WTC11 (cell line): ENCODE results near the gene RPS6KL1. TPM values are rescaled to one million over a fixed set of nuclear protein-coding genes. Genes with fewer than 3 reads are reported as not detected.

Experiments
- ATAC-seq: fragments of 200-7000 bp; cut with Tn5 transposase; 2 replicates; pipeline ENCODE4 v1.10.0; 2021; ENCODE audit warnings: mild to moderate bottlenecking, moderate library complexity
- CTCF ChIA-PET: fragments of 300-600 bp; sonication (Branson Sonifier 250); formaldehyde crosslinking; loops from one replicate; lab custom pipeline; 2021; ENCODE audit warnings: antibody characterized with exemption; lab: Charles Lee
- POLR2A ChIA-PET: fragments of 350-600 bp; sonication (Branson Sonifier 250); formaldehyde crosslinking; loops from one replicate; lab custom pipeline; 2021; ENCODE audit warnings: antibody characterized with exemption; lab: Charles Lee
- DNase-seq: peaks from one replicate; pipeline ENCODE4 v3.0.0; 2021; ENCODE audit warnings: low spot score
- H3K27ac Mint-ChIP-seq: 2 replicates; pipeline ENCODE4 v1.8.0; 2021; ENCODE audit warnings: mixed read lengths
- H3K27me3 Mint-ChIP-seq: 2 replicates; pipeline ENCODE4 v1.8.0; 2021; ENCODE audit warnings: low read depth, mild to moderate bottlenecking, moderate library complexity, mixed read lengths
- H3K36me3 Mint-ChIP-seq: 2 replicates; pipeline ENCODE4 v1.8.0; 2021; ENCODE audit warnings: mixed read lengths
- H3K4me1 Mint-ChIP-seq: 2 replicates; pipeline ENCODE4 v1.8.0; 2022; ENCODE audit warnings: mixed read lengths
- H3K4me3 Mint-ChIP-seq: 2 replicates; pipeline ENCODE4 v1.8.0; 2021; ENCODE audit warnings: mild to moderate bottlenecking, moderate library complexity, mixed read lengths
- H3K9me3 Mint-ChIP-seq: 2 replicates; pipeline ENCODE4 v1.8.0; 2021; ENCODE audit warnings: mixed read lengths
- ATF1 ChIP-seq: sonication (generic); formaldehyde crosslinking; IDR thresholded peaks from 2 replicates; pipeline ENCODE4 v1.8.1; 2023; ENCODE audit warnings: mild to moderate bottlenecking, moderate library complexity, missing genetic modification reagents
- CBFB ChIP-seq: sonication (generic); formaldehyde crosslinking; IDR thresholded peaks from 2 replicates; pipeline ENCODE4 v1.8.1; 2022; ENCODE audit warnings: mild to moderate bottlenecking, low read depth, missing genetic modification reagents
- CREB1 ChIP-seq: sonication (generic); formaldehyde crosslinking; IDR thresholded peaks from 2 replicates; pipeline ENCODE4 v1.8.0; 2023; ENCODE audit warnings: mild to moderate bottlenecking, missing genetic modification reagents
- CREM ChIP-seq: sonication (generic); formaldehyde crosslinking; IDR thresholded peaks from 2 replicates; pipeline ENCODE4 v1.8.1; 2022; ENCODE audit warnings: mild to moderate bottlenecking, missing genetic modification reagents, moderate library complexity
- ELF4 ChIP-seq: sonication (generic); formaldehyde crosslinking; IDR thresholded peaks from 2 replicates; pipeline ENCODE4 v1.8.1; 2022; ENCODE audit warnings: low read depth, mild to moderate bottlenecking, moderate library complexity, missing genetic modification reagents
- EMX1 ChIP-seq: fragments of 250-450 bp; sonication (Bioruptor Pico); IDR thresholded peaks from 2 replicates; pipeline ENCODE4 v1.8.0; 2021; ENCODE audit warnings: mild to moderate bottlenecking
- ESRRA ChIP-seq: sonication (generic); formaldehyde crosslinking; IDR thresholded peaks from 2 replicates; pipeline ENCODE4 v1.8.1; 2022; ENCODE audit warnings: mild to moderate bottlenecking, missing genetic modification reagents, borderline replicate concordance
- ETV6 ChIP-seq: sonication (generic); formaldehyde crosslinking; IDR thresholded peaks from 2 replicates; pipeline ENCODE4 v1.8.1; 2022; ENCODE audit warnings: mild to moderate bottlenecking, missing genetic modification reagents
- FOXP1 ChIP-seq: sonication (generic); formaldehyde crosslinking; IDR thresholded peaks from 2 replicates; pipeline ENCODE4 v1.8.0; 2022; ENCODE audit warnings: missing genetic modification reagents, mild to moderate bottlenecking, moderate library complexity, borderline replicate concordance
- GRHL2 ChIP-seq: fragments of 250-450 bp; sonication (Bioruptor Pico); IDR thresholded peaks from 2 replicates; pipeline ENCODE4 v1.8.0; 2022; ENCODE audit warnings: mild to moderate bottlenecking, moderate library complexity; ENCODE audit not compliant: insufficient replicate concordance, severe bottlenecking
- HMGA2 ChIP-seq: fragments of 250-450 bp; sonication (Bioruptor Pico); IDR thresholded peaks from 2 replicates; pipeline ENCODE4 v1.4.0; 2021; ENCODE audit warnings: mild to moderate bottlenecking, moderate library complexity
- NFE2L1 ChIP-seq: sonication (generic); formaldehyde crosslinking; IDR thresholded peaks from 2 replicates; pipeline ENCODE4 v1.8.1; 2023; ENCODE audit warnings: missing genetic modification reagents
- PRRX2 ChIP-seq: fragments of 250-450 bp; sonication (Bioruptor Pico); IDR thresholded peaks from 2 replicates; pipeline ENCODE4 v1.8.0; 2021; ENCODE audit warnings: mild to moderate bottlenecking
- TCF7 ChIP-seq: sonication (generic); formaldehyde crosslinking; IDR thresholded peaks from 2 replicates; pipeline ENCODE4 v1.8.0; 2022; ENCODE audit warnings: mild to moderate bottlenecking, low read depth, missing genetic modification reagents, moderate library complexity
- ZBTB21 ChIP-seq: sonication (generic); formaldehyde crosslinking; IDR thresholded peaks from 2 replicates; pipeline ENCODE4 v1.8.1; 2023; ENCODE audit warnings: mild to moderate bottlenecking, missing genetic modification reagents, borderline replicate concordance
- ZNF138 ChIP-seq: sonication (generic); formaldehyde crosslinking; conservative IDR thresholded peaks from 2 replicates; pipeline ENCODE4 v1.8.1; 2022; ENCODE audit warnings: mild to moderate bottlenecking, moderate library complexity, missing genetic modification reagents
- ZNF219 ChIP-seq: sonication (generic); formaldehyde crosslinking; IDR thresholded peaks from 2 replicates; pipeline ENCODE4 v1.8.0; 2023; ENCODE audit warnings: missing genetic modification reagents, mild to moderate bottlenecking, borderline replicate concordance
- ZNF232 ChIP-seq: sonication (generic); formaldehyde crosslinking; IDR thresholded peaks from 2 replicates; pipeline ENCODE4 v1.8.0; 2022; ENCODE audit warnings: mild to moderate bottlenecking, missing genetic modification reagents
- ZNF263 ChIP-seq: sonication (generic); formaldehyde crosslinking; IDR thresholded peaks from 2 replicates; pipeline ENCODE4 v1.8.1; 2022; ENCODE audit warnings: low read depth, mild to moderate bottlenecking, moderate library complexity, missing genetic modification reagents
- ZNF671 ChIP-seq: fragments of 250-450 bp; sonication (Bioruptor Pico); IDR thresholded peaks from 2 replicates; pipeline ENCODE4 v1.8.0; 2021; ENCODE audit warnings: mild to moderate bottlenecking
- total RNA-seq: library from RNA; stranded (reverse); gene quantifications from 3 replicates; pipeline ENCODE4 v1.2.3, GENCODE V29; 2021
- TF ChIP-seq, protein P1 (sequence below): sonication (generic); formaldehyde crosslinking; IDR thresholded peaks from 2 replicates; pipeline ENCODE4 v1.8.0; 2023; ENCODE audit warnings: mild to moderate bottlenecking, missing genetic modification reagents
- TF ChIP-seq, protein P2 (sequence below): sonication (generic); formaldehyde crosslinking; IDR thresholded peaks from 2 replicates; pipeline ENCODE4 v1.8.1; 2022; ENCODE audit warnings: mild to moderate bottlenecking, missing genetic modification reagents, moderate library complexity, borderline replicate concordance
- TF ChIP-seq, protein P3 (sequence below): fragments of 250-450 bp; sonication (Bioruptor Pico); IDR thresholded peaks from 2 replicates; pipeline ENCODE4 v1.9.0; 2021; ENCODE audit warnings: mild to moderate bottlenecking
- TF ChIP-seq, protein P4 (sequence below): sonication (generic); formaldehyde crosslinking; IDR thresholded peaks from 2 replicates; pipeline ENCODE4 v1.8.1; 2022; ENCODE audit warnings: low read depth, mild to moderate bottlenecking, moderate library complexity, missing genetic modification reagents, borderline replicate concordance
- TF ChIP-seq, protein P5 (sequence below): sonication (generic); formaldehyde crosslinking; IDR thresholded peaks from 2 replicates; pipeline ENCODE4 v1.8.1; 2023; ENCODE audit warnings: mild to moderate bottlenecking, missing genetic modification reagents

Gene RPS6KL1
- total RNA-seq, 1 experiment from 2014 or later = 10.6 TPM

DNA sequence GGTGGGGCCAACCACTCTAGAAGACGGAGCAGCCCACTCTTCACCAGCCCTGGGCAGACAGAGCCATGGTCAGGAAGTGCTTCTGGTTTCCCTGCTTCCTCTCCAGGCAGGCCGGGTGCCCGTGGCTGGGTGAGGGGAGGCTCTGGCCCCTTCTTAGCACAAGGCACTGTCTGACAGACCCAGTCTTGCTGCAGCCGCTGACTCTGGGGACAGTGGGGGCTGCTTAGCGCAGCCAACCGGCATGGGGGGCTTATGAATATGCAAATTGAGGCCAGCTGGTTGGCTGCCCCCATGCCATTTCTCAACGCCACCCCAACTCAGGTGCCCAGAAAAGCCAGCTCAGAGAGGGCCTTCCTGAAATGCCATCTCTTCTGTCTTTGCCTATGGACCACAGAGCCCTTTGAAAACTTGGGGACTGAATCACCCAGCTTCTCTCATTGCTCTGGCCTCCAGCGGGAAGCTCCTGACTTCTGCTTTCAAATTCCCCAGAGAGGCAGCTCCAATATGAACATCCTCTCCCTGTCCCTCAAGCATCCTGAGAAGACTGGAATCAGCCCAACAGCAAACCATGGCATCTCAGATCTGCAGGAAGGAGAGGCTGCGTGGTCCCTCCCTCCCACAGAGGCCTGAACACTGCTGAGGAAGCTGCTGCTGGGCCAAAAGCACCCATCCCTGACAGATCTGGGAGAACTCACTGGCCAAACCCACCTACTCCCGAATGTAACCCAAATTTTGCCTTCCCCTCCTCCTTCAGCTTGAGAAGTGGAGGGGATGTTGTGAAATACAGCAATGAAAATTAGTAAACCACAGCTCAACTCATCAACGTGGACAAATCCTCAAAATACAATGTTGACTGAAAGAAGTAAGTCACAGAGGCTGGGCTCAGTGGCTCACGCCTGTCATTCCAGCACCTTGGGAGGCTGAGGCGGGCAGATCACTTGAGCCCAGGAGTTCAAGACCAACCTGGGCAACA lies 46.8 kb downstream of the RPS6KL1 start, which contains the start of gene PROX2:
PROX2 (minus strand) TSS at position 205 of the 973 bp plus-strand sequence. CDS start 12,311 bp downstream, outside the sequence.
- no peak within 1 kb of the TSS for H3K4me3 Mint-ChIP-seq
- ATAC-seq = peak; percentile 71

DNA sequence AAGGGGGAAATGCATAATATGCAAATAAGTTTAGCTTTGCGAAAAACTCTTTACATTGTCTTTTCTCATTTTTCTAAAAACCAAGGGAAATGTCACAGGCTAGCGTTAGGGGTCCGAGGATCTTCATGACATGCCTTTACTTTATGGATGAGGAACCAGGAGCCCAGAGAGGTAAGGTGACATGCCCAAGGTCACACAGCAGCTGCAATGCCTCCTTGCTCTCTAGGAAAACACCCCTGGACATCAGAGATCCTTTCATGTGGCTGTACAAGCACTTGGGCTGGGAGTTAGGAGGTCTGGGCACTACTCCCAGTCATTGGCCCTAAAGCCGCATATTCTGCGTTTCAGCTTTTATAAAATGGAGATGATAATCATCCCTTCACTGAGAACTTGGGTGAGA lies 47.9 kb downstream of the RPS6KL1 start:
- Mint-ChIP-seq H3K36me3 (no peaks in the 10 kb centered on the region), H3K27me3 (no peaks in the 10 kb centered on the region)

More for the DNA sequence above, 46.8 kb downstream of the RPS6KL1 start, which contains the start of gene PROX2:
- TF ChIP-seq FOXP1 (CRISPR knock-in tag) (no peak), ELF4 (CRISPR knock-in tag) (no peak), HMGA2 (CRISPR knock-in tag) (no peak)
- TF ChIP-seq, all 79 proteins: peak for 0
- CTCF ChIA-PET = interaction anchor here (0.7 to 9.6 kb wide), 9 partner anchors 10 to 383 kb away, joined by 3 to 133 read pairs (median 4); no protein-coding TSS in a partner anchor
- H3K4me1 Mint-ChIP-seq = peaks cover 16% of the 10 kb centered on the region
- POLR2A ChIA-PET = interaction anchor here (0.6 to 1.3 kb wide), 2 partner anchors 30 to 783 kb away, joined by 3 read pairs; no protein-coding TSS in a partner anchor
- peak; percentile 28 for DNase-seq
- no peak within 1 kb of the TSS for H3K27ac Mint-ChIP-seq
- H3K9me3 Mint-ChIP-seq = no peaks in the 10 kb centered on the region
- no peaks in the 10 kb centered on the region for H3K27me3 Mint-ChIP-seq
- H3K36me3 Mint-ChIP-seq = no peaks in the 10 kb centered on the region

DNA sequence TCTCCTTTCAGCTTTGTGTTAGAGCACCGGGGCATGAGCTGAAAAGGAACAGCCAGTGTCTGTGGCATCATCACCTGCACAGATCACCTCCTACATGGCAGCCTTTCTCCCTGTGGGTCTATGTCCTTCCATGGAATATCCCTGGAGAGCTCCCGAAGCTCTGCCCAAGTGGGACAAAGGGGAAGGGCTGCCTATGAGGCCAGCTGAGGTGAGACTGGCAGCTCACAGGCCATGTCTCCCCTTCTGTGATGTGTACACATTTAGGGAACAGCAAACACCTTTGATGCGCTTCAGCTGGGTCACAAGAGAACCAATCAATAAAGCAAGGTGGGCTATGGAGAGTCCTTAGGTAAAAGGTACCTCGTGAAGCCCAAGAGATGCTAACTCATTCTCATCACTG lies 51.2 kb downstream of the RPS6KL1 start:
- CTCF ChIA-PET = interaction anchor here (0.9 to 4.8 kb wide), 4 partner anchors 11 to 35 kb away, joined by 4 to 50 read pairs (median 4); no protein-coding TSS in a partner anchor
- H3K4me1 Mint-ChIP-seq = peaks cover 10% of the 10 kb centered on the region
- DNase-seq (no peak), ATAC-seq (no peak)
- no peak overlapping the region for H3K4me3 Mint-ChIP-seq
- H3K9me3 Mint-ChIP-seq = peaks cover 3% of the 10 kb centered on the region; the same call in 1 of the 2 replicates
- POLR2A ChIA-PET = no interaction called here
- H3K27ac Mint-ChIP-seq = no peak overlapping the region
- TF ChIP-seq ETV6 (CRISPR knock-in tag) = no peak
- no peak for TF ChIP-seq ZNF671
- TF ChIP-seq CREM (CRISPR knock-in tag) = no peak
- TF ChIP-seq ZNF138 = no peak
- TF ChIP-seq, protein P1, sequence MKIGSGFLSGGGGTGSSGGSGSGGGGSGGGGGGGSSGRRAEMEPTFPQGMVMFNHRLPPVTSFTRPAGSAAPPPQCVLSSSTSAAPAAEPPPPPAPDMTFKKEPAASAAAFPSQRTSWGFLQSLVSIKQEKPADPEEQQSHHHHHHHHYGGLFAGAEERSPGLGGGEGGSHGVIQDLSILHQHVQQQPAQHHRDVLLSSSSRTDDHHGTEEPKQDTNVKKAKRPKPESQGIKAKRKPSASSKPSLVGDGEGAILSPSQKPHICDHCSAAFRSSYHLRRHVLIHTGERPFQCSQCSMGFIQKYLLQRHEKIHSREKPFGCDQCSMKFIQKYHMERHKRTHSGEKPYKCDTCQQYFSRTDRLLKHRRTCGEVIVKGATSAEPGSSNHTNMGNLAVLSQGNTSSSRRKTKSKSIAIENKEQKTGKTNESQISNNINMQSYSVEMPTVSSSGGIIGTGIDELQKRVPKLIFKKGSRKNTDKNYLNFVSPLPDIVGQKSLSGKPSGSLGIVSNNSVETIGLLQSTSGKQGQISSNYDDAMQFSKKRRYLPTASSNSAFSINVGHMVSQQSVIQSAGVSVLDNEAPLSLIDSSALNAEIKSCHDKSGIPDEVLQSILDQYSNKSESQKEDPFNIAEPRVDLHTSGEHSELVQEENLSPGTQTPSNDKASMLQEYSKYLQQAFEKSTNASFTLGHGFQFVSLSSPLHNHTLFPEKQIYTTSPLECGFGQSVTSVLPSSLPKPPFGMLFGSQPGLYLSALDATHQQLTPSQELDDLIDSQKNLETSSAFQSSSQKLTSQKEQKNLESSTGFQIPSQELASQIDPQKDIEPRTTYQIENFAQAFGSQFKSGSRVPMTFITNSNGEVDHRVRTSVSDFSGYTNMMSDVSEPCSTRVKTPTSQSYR (CRISPR knock-in tag) = no peak
- no peak for TF ChIP-seq TCF7
- TF ChIP-seq, protein P2, sequence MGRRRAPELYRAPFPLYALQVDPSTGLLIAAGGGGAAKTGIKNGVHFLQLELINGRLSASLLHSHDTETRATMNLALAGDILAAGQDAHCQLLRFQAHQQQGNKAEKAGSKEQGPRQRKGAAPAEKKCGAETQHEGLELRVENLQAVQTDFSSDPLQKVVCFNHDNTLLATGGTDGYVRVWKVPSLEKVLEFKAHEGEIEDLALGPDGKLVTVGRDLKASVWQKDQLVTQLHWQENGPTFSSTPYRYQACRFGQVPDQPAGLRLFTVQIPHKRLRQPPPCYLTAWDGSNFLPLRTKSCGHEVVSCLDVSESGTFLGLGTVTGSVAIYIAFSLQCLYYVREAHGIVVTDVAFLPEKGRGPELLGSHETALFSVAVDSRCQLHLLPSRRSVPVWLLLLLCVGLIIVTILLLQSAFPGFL (CRISPR knock-in tag) = no peak
- TF ChIP-seq ZNF263 (CRISPR knock-in tag) = no peak
- no peak for TF ChIP-seq EMX1 (CRISPR knock-in tag)
- TF ChIP-seq ATF1 (CRISPR knock-in tag) = no peak
- TF ChIP-seq CREB1 (CRISPR knock-in tag) = no peak
- TF ChIP-seq, all 79 proteins: peak for 0
- no peaks in the 10 kb centered on the region for H3K27me3 Mint-ChIP-seq
- no peaks in the 10 kb centered on the region for H3K36me3 Mint-ChIP-seq

More for the DNA sequence above, 47.9 kb downstream of the RPS6KL1 start:
- no peak for DNase-seq
- POLR2A ChIA-PET = no interaction called here
- CTCF ChIA-PET = interaction anchor here (9.6 kb wide), 1 partner anchor 15 kb away, joined by 133 read pairs; no protein-coding TSS in a partner anchor
- no peak overlapping the region for H3K27ac Mint-ChIP-seq
- H3K9me3 Mint-ChIP-seq = no peaks in the 10 kb centered on the region
- H3K4me1 Mint-ChIP-seq = peaks cover 10% of the 10 kb centered on the region
- ATAC-seq = no peak
- H3K4me3 Mint-ChIP-seq = no peak overlapping the region
- TF ChIP-seq ZNF219 (CRISPR knock-in tag) (no peak), CBFB (no peak), ZNF232 (CRISPR knock-in tag) (no peak), CREM (CRISPR knock-in tag) (no peak), PRRX2 (CRISPR knock-in tag) (no peak), NFE2L1 (CRISPR knock-in tag) (no peak), ESRRA (no peak), GRHL2 (CRISPR knock-in tag) (no peak), ZBTB21 (CRISPR knock-in tag) (no peak)
- TF ChIP-seq, protein P3, sequence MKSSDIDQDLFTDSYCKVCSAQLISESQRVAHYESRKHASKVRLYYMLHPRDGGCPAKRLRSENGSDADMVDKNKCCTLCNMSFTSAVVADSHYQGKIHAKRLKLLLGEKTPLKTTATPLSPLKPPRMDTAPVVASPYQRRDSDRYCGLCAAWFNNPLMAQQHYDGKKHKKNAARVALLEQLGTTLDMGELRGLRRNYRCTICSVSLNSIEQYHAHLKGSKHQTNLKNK (CRISPR knock-in tag) = no peak
- TF ChIP-seq, protein P4, sequence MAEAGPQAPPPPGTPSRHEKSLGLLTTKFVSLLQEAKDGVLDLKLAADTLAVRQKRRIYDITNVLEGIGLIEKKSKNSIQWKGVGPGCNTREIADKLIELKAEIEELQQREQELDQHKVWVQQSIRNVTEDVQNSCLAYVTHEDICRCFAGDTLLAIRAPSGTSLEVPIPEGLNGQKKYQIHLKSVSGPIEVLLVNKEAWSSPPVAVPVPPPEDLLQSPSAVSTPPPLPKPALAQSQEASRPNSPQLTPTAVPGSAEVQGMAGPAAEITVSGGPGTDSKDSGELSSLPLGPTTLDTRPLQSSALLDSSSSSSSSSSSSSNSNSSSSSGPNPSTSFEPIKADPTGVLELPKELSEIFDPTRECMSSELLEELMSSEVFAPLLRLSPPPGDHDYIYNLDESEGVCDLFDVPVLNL (CRISPR knock-in tag) = no peak
- TF ChIP-seq, protein P5, sequence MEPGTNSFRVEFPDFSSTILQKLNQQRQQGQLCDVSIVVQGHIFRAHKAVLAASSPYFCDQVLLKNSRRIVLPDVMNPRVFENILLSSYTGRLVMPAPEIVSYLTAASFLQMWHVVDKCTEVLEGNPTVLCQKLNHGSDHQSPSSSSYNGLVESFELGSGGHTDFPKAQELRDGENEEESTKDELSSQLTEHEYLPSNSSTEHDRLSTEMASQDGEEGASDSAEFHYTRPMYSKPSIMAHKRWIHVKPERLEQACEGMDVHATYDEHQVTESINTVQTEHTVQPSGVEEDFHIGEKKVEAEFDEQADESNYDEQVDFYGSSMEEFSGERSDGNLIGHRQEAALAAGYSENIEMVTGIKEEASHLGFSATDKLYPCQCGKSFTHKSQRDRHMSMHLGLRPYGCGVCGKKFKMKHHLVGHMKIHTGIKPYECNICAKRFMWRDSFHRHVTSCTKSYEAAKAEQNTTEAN (CRISPR knock-in tag) = no peak
